ENCODE measurements around the gene TBX18.

Gene TBX18

GRCh38 chr6:84764332-84765049 lies at the start of gene TBX18:
TBX18 (minus strand) TSS chr6:84764598; CDS start chr6:84764181, 417 bp downstream.
- DNase-seq (ENCODE audit: low read depth in 1 of 2, low spot score in 1 of 2): no peak

GRCh38 chr6:84811351-84811750 lies 47.0 kb upstream of the TBX18 start:
- DNase-seq (ENCODE audit: low read depth in 1 of 2, low spot score in 1 of 2): no peak

GRCh38 chr6:84809455-84809854 lies 45.1 kb upstream of the TBX18 start:
- DNase-seq (ENCODE audit: low read depth in 1 of 2, low spot score in 1 of 2): no peak

GRCh38 chr6:84808491-84809061 lies 44.2 kb upstream of the TBX18 start:
- DNase-seq (ENCODE audit: low read depth in 1 of 2, low spot score in 1 of 2): no peak

- DNase-seq (ENCODE audit: low read depth in 1 of 2, low spot score in 1 of 2): no peak
These were observed 40.7 kb upstream of the TBX18 start for GRCh38 chr6:84805145-84805544.

GRCh38 chr6:84804720-84805119 lies 40.3 kb upstream of the TBX18 start:
- DNase-seq (ENCODE audit: low read depth in 1 of 2, low spot score in 1 of 2): no peak

GRCh38 chr6:84801250-84801649 lies 36.9 kb upstream of the TBX18 start:
- DNase-seq (ENCODE audit: low read depth in 1 of 2, low spot score in 1 of 2): no peak

GRCh38 chr6:84798257-84798656 lies 33.9 kb upstream of the TBX18 start:
- DNase-seq (ENCODE audit: low read depth in 1 of 2, low spot score in 1 of 2): no peak

- DNase-seq (ENCODE audit: low read depth in 1 of 2, low spot score in 1 of 2): no peak
These were observed 31.9 kb upstream of the TBX18 start for GRCh38 chr6:84796343-84796742.

GRCh38 chr6:84791927-84792326 lies 27.5 kb upstream of the TBX18 start:
- DNase-seq (ENCODE audit: low read depth in 1 of 2, low spot score in 1 of 2): no peak

GRCh38 chr6:84791233-84791632 lies 26.8 kb upstream of the TBX18 start:
- DNase-seq (ENCODE audit: low read depth in 1 of 2, low spot score in 1 of 2): no peak

- no peak for DNase-seq (ENCODE audit: low read depth in 1 of 2, low spot score in 1 of 2)
These were observed 24.8 kb upstream of the TBX18 start for GRCh38 chr6:84789170-84789569.

- no peak for DNase-seq (ENCODE audit: low read depth in 1 of 2, low spot score in 1 of 2)
These were observed 24.3 kb upstream of the TBX18 start for GRCh38 chr6:84788689-84789088.

- no peak for DNase-seq (ENCODE audit: low read depth in 1 of 2, low spot score in 1 of 2)
These were observed 21.3 kb upstream of the TBX18 start for GRCh38 chr6:84785671-84786070.

GRCh38 chr6:84779917-84780316 lies 15.5 kb upstream of the TBX18 start:
- no peak for DNase-seq (ENCODE audit: low read depth in 1 of 2, low spot score in 1 of 2)

- DNase-seq (ENCODE audit: low read depth in 1 of 2, low spot score in 1 of 2): no peak
These were observed 15.0 kb upstream of the TBX18 start for GRCh38 chr6:84779380-84779779.

GRCh38 chr6:84777888-84778287 lies 13.5 kb upstream of the TBX18 start:
- no peak for DNase-seq (ENCODE audit: low read depth in 1 of 2, low spot score in 1 of 2)

GRCh38 chr6:84776392-84776791 lies 12.0 kb upstream of the TBX18 start:
- no peak for DNase-seq (ENCODE audit: low read depth in 1 of 2, low spot score in 1 of 2)

- no peak for DNase-seq (ENCODE audit: low read depth in 1 of 2, low spot score in 1 of 2)
These were observed 11.4 kb upstream of the TBX18 start for GRCh38 chr6:84775751-84776150.

GRCh38 chr6:84774985-84775284 lies 10.5 kb upstream of the TBX18 start:
- DNase-seq (ENCODE audit: low read depth in 1 of 2, low spot score in 1 of 2): no peak

- no peak for DNase-seq (ENCODE audit: low read depth in 1 of 2, low spot score in 1 of 2)
These were observed 10.0 kb upstream of the TBX18 start for GRCh38 chr6:84774157-84774984.

- DNase-seq (ENCODE audit: low read depth in 1 of 2, low spot score in 1 of 2): no peak
These were observed 9.2 kb upstream of the TBX18 start for GRCh38 chr6:84773431-84774156.
